SK-N-SH (cell line): ENCODE measurements around the gene PRMT3. TPM values are rescaled to one million over a fixed set of nuclear protein-coding genes. Genes with fewer than 3 reads are reported as not detected.

ENCODE experiments used
- CTCF ChIA-PET: fragments of 300-600, 350-600 bp; formaldehyde crosslinking; extraction: SDS; loops from one replicate; lab custom pipeline; 2021; lab: Yijun Ruan, JAX
- POLR2A ChIA-PET: fragments of 350-600 bp; sonication (Branson Sonifier 250); formaldehyde crosslinking; extraction: SDS; loops from one replicate; lab custom pipeline; 2020; ENCODE audit warnings: antibody characterized with exemption, inconsistent platforms; lab: Yijun Ruan, JAX
- DNase-seq: peaks from one replicate; pipeline ENCODE4 v3.0.0; 2012
- H2AFZ ChIP-seq: fragments of 200-600 bp; sonication (generic); 2 replicates; pipeline ENCODE4 v1.8.1; 2016; ENCODE audit warnings: antibody characterized with exemption, mild to moderate bottlenecking, low read depth
- H3F3A ChIP-seq: fragments of 200-600 bp; sonication (generic); replicated peaks from 2 replicates; pipeline ENCODE3; 2016; ENCODE audit warnings: antibody characterized with exemption, mild to moderate bottlenecking; ENCODE audit not compliant: insufficient read depth
- H3K27ac ChIP-seq, 2 experiments: fragments of 200-500 bp in 1 of 2; fragments of 200-600 bp in 1 of 2; sonication (Bioruptor generic) in 1 of 2; sonication (generic), shearing (Covaris generic) in 1 of 2; 2 replicates each; pipeline versions ENCODE4 v1.5.1 to v1.6.1; 2014 to 2016; ENCODE audit warnings: low read depth in 2 of 2, inconsistent platforms in 1 of 2, low read length in 1 of 2, mild to moderate bottlenecking in 1 of 2, mixed read lengths in 1 of 2
- H3K27me3 ChIP-seq: fragments of 200-600 bp; sonication (generic), shearing (Covaris generic); 2 replicates; pipeline ENCODE4 v1.6.1; 2016; ENCODE audit warnings: mixed run types; ENCODE audit not compliant: insufficient read depth
- H3K36me3 ChIP-seq, 2 experiments: fragments of 200-500 bp in 1 of 2; fragments of 200-600 bp in 1 of 2; sonication (Bioruptor generic) in 1 of 2; sonication (generic) in 1 of 2; replicated peaks in 1 of 2; 2 replicates each; pipeline versions ENCODE3 to v1.5.1; 2014 to 2016; ENCODE audit warnings: low read length in 1 of 2, mild to moderate bottlenecking in 1 of 2; ENCODE audit not compliant: insufficient read depth in 2 of 2, control insufficient read depth in 1 of 2
- H3K4me1 ChIP-seq, 2 experiments: fragments of 200-500 bp in 1 of 2; fragments of 200-600 bp in 1 of 2; sonication (Bioruptor generic) in 1 of 2; sonication (generic), shearing (Covaris generic) in 1 of 2; 2 replicates each; pipeline versions ENCODE4 v1.5.1 to v1.6.1; 2014 to 2016; ENCODE audit warnings: low read depth in 1 of 2, low read length in 1 of 2, mixed run types in 1 of 2; ENCODE audit not compliant: insufficient read depth in 2 of 2, control insufficient read depth in 1 of 2
- H3K4me2 ChIP-seq: fragments of 200-600 bp; sonication (generic), shearing (Covaris generic); 2 replicates; pipeline ENCODE4 v1.6.1; 2017; ENCODE audit warnings: mixed run types
- H3K4me3 ChIP-seq, 2 experiments: fragments of 200-500 bp in 1 of 2; fragments of 200-600 bp in 1 of 2; sonication (Bioruptor generic) in 1 of 2; sonication (generic), shearing (Covaris generic) in 1 of 2; 2 replicates each; pipeline versions ENCODE4 v1.5.1 to v1.8.1; 2014 to 2016; ENCODE audit warnings: low read depth in 2 of 2, inconsistent platforms in 1 of 2, low read length in 1 of 2, mild to moderate bottlenecking in 1 of 2, mixed read lengths in 1 of 2, moderate library complexity in 1 of 2
- H3K79me2 ChIP-seq: fragments of 200-600 bp; sonication (generic); 2 replicates; pipeline ENCODE4 v1.8.1; 2017; ENCODE audit warnings: mild to moderate bottlenecking; ENCODE audit not compliant: insufficient read depth
- H3K9ac ChIP-seq: fragments of 200-600 bp; sonication (generic); 2 replicates; pipeline ENCODE4 v1.6.1; 2017; ENCODE audit warnings: mixed run types
- H3K9me2 ChIP-seq: fragments of 200-600 bp; sonication (generic); 2 replicates; pipeline ENCODE4 v1.6.1; 2017; ENCODE audit warnings: mixed run types
- H3K9me3 ChIP-seq: fragments of 200-600 bp; sonication (generic); 2 replicates; pipeline ENCODE4 v1.6.1; 2017; ENCODE audit warnings: mixed run types, mild to moderate bottlenecking, moderate library complexity
- H4K20me1 ChIP-seq: fragments of 200-600 bp; sonication (generic); 2 replicates; pipeline ENCODE4 v1.6.1; 2017; ENCODE audit warnings: mild to moderate bottlenecking, mixed run types; ENCODE audit not compliant: insufficient read depth
- CHD2 ChIP-seq: fragments of 150-350 bp; IDR thresholded peaks from 2 replicates; pipeline ENCODE4 v1.6.1; 2018; ENCODE audit warnings: low read length; ENCODE audit not compliant: partially characterized antibody
- EZH2phosphoT487 ChIP-seq: fragments of 200-600 bp; sonication (generic); IDR thresholded peaks from 2 replicates; pipeline ENCODE4 v1.6.1; 2017; ENCODE audit warnings: low read depth, mixed run types, mild to moderate bottlenecking, antibody characterized with exemption, moderate library complexity, borderline replicate concordance
- FOXM1 ChIP-seq: IDR thresholded peaks from 2 replicates; pipeline ENCODE4 v1.4.0; 2012; ENCODE audit warnings: low read depth, mild to moderate bottlenecking
- GABPA ChIP-seq: IDR thresholded peaks from 2 replicates; pipeline ENCODE4 v1.4.0; 2012; ENCODE audit warnings: low read depth, mild to moderate bottlenecking
- GATA2 ChIP-seq: sonication (generic); formaldehyde crosslinking; IDR thresholded peaks from 2 replicates; pipeline ENCODE4 v1.5.0; 2020; ENCODE audit warnings: mild to moderate bottlenecking, missing genetic modification reagents
- MXI1 ChIP-seq: IDR thresholded peaks from 2 replicates; pipeline ENCODE4 v1.6.1; 2012; ENCODE audit warnings: mild to moderate bottlenecking, low read depth, low read length, improper control_type of control experiment
- NFIC ChIP-seq: IDR thresholded peaks from 2 replicates; pipeline ENCODE4 v1.4.0; 2012; ENCODE audit warnings: borderline replicate concordance
- POLR2AphosphoS5 ChIP-seq: IDR thresholded peaks from 2 replicates; pipeline ENCODE4 v1.6.1; 2012; ENCODE audit warnings: low read depth, low read length
- RAD21 ChIP-seq: IDR thresholded peaks from 2 replicates; pipeline ENCODE4 v1.6.1; 2012; ENCODE audit warnings: mild to moderate bottlenecking, low read length
- RXRA ChIP-seq: IDR thresholded peaks from 2 replicates; pipeline ENCODE4 v1.4.0; 2012; ENCODE audit warnings: low read depth, mild to moderate bottlenecking, borderline replicate concordance
- SMC3 ChIP-seq: IDR thresholded peaks from 2 replicates; pipeline ENCODE4 v1.6.1; 2012; ENCODE audit warnings: low read depth, low read length, improper control_type of control experiment
- WGBS: methylation state at CpG from one replicate; pipeline ENCODE4 v1.1.6; 2017; ENCODE audit warnings: low lambda C conversion rate; 5-methylcytosine and 5-hydroxymethylcytosine counted together
- polyA plus RNA-seq, 3 experiments: library from polyadenylated mRNA; depleted of rRNA; stranded (reverse); fragments of >200 nt; gene quantifications; 2 replicates each; pipeline ENCODE4 v1.2.3, GENCODE V29; 2012
- TF ChIP-seq, protein P1 (sequence below): fragments of 200-600 bp; sonication (generic); IDR thresholded peaks from 2 replicates; pipeline ENCODE4 v1.6.1; 2017; ENCODE audit warnings: antibody characterized with exemption, mild to moderate bottlenecking, moderate library complexity

Gene PRMT3
- polyA plus RNA-seq, 1 of the 3 experiments (the other 2 are of a cell fraction): 10.8 TPM

DNA sequence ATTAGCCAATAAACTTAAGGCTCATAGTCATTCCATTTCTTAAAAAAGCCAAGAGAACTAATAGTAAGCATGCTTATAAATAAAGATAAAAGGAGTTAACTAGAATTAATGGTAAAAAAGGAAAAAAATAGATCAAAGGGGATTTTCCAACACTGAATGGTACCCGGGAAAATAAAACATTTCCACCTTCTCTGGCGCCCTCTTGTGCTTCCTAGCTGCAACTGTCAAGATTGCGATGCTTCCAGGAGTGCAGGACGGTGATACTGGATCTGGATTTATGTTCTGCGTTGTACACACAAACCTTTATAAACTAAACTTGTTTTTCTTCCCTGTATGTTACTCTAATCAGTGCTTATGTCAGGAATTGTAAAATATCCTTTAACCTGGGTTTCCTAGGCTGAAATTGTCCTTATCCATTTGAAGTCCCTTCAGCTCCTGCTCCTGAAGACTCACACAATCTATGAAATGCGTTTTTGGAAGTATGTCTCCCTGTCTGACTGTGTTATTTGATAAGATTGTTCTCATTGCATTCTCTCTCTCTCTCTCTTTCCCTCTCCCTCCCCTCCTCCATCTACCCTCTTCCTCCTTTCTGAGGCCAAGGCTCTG lies 33.6 kb upstream of the PRMT3 start (continued):
- no peak for TF ChIP-seq GATA2
- no peak for TF ChIP-seq POLR2AphosphoS5
- no peak for TF ChIP-seq RXRA
- TF ChIP-seq, protein P1, sequence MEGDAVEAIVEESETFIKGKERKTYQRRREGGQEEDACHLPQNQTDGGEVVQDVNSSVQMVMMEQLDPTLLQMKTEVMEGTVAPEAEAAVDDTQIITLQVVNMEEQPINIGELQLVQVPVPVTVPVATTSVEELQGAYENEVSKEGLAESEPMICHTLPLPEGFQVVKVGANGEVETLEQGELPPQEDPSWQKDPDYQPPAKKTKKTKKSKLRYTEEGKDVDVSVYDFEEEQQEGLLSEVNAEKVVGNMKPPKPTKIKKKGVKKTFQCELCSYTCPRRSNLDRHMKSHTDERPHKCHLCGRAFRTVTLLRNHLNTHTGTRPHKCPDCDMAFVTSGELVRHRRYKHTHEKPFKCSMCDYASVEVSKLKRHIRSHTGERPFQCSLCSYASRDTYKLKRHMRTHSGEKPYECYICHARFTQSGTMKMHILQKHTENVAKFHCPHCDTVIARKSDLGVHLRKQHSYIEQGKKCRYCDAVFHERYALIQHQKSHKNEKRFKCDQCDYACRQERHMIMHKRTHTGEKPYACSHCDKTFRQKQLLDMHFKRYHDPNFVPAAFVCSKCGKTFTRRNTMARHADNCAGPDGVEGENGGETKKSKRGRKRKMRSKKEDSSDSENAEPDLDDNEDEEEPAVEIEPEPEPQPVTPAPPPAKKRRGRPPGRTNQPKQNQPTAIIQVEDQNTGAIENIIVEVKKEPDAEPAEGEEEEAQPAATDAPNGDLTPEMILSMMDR: peak; percentile 94
- no peak for TF ChIP-seq EZH2phosphoT487
- no peak for TF ChIP-seq FOXM1
- TF ChIP-seq SMC3: peak; percentile 71
- TF ChIP-seq GABPA: no peak

DNA sequence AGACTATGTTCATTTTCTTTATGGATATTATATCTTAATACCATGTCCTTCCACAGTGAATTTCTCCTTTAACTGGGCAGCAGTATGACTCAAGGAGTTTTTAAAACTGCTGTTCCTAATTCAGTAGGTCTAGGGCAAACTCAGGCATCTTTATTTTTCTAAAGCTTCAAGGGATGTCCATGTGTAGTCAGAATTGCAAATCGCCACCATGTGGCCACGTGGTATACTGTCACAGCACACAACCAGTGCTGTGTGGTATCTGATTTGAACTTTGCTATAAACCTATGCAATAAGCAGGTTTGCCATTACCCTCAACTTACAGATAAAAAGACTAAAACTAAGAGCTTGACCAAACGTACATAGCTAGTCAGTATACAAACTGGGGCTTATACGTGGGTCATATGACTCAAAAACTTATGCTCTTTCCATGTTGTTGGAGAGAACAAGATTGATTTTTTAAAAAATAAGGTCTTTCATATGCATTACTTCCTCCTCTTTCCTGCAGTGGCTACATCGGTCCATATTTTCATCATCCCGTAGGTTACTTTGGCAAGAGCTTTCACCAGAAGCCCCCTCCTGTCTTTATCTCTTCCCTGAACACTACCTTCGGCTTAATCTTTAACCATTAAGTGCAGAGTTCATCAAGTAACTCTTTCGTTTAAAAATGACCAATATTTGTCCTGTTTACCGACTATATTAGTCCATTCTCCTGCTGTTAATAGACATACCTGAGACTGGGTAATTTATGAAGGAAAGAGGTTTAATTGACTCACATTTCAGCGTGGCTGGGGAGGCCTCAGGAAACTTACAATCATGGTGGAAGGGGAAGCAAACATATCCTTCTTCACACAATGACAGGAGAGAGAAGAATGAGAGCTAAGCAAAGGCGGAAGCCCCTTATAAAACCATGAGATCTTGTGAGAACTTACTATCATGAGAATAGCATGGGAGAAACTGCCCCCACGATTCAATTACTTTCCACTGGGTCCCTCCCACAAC lies 32.0 kb upstream of the PRMT3 start:
- H3K9me2 ChIP-seq: no peaks in the 10 kb centered on the region
- H3K9ac ChIP-seq: no peak overlapping the region
- H3K4me3 ChIP-seq: no peak overlapping the region; a peak in 1 of 4 replicates
- 43% methylated on average over 12 of the region's 12 CpGs for WGBS
- no peaks in the 10 kb centered on the region for H3K9me3 ChIP-seq
- no peak for TF ChIP-seq NFIC
- no peak for TF ChIP-seq CHD2
- peak; percentile 73 for TF ChIP-seq SMC3
- TF ChIP-seq RAD21: peak; percentile 60
- TF ChIP-seq, protein P1: peak; percentile 72
- peak; percentile 66; the same call in 1 of the 2 replicates for TF ChIP-seq MXI1
- ChIA-PET POLR2A (no interaction called here), CTCF (interaction anchor here (0.6 to 13.2 kb wide), 55 partner anchors 13 to 1276 kb away, joined by 3 to 302 read pairs (median 4); partner anchors contain the start of genes DBX1 and HTATIP2)
- no peaks in the 10 kb centered on the region for H3F3A ChIP-seq
- no peaks in the 10 kb centered on the region for H3K27me3 ChIP-seq
- H3K4me2 ChIP-seq: no peak overlapping the region
- H3K27ac ChIP-seq: no peak overlapping the region
- no peaks in the 10 kb centered on the region for H3K79me2 ChIP-seq
- H3K36me3 ChIP-seq: no peaks in the 10 kb centered on the region
- H2AFZ ChIP-seq: no peak overlapping the region
- H3K4me1 ChIP-seq: no peaks in the 10 kb centered on the region; a peak in 1 of 4 replicates
- DNase-seq: peak; percentile 56
- no peaks in the 10 kb centered on the region for H4K20me1 ChIP-seq
